Chondrocyte (in vitro differentiated cells): Measurements from ENCODE around the gene FCRL4. TPM values are rescaled to one million over a fixed set of nuclear protein-coding genes. Genes with fewer than 3 reads are reported as not detected.

Source experiments
- DNase-seq: peaks from one replicate; pipeline ENCODE4 v3.0.0; 2021; ENCODE audit warnings: mixed read lengths, low spot score
- H3K27ac Mint-ChIP-seq: one replicate; pipeline ENCODE4 v1.8.0; 2021; ENCODE audit warnings: mild to moderate bottlenecking, moderate library complexity, mixed read lengths; ENCODE audit not compliant: unreplicated experiment
- H3K27me3 Mint-ChIP-seq: 2 replicates; pipeline ENCODE4 v1.8.0; 2021; ENCODE audit warnings: low read depth, mixed read lengths
- H3K36me3 Mint-ChIP-seq: 2 replicates; pipeline ENCODE4 v1.8.0; 2021; ENCODE audit warnings: low read depth, mixed read lengths
- H3K4me1 Mint-ChIP-seq: 2 replicates; pipeline ENCODE4 v1.8.0; 2021; ENCODE audit warnings: low read depth, mild to moderate bottlenecking, mixed read lengths
- H3K4me3 Mint-ChIP-seq: one replicate; pipeline ENCODE4 v1.8.0; 2021; ENCODE audit warnings: mild to moderate bottlenecking, moderate library complexity, mixed read lengths; ENCODE audit not compliant: unreplicated experiment
- H3K9me3 Mint-ChIP-seq: 2 replicates; pipeline ENCODE4 v1.8.0; 2021; ENCODE audit warnings: low read depth, mixed read lengths
- CTCF ChIP-seq: fragments of 200-600 bp; sonication (generic); IDR thresholded peaks from 2 replicates; pipeline ENCODE4 v1.5.0; 2021; ENCODE audit warnings: antibody characterized with exemption, mild to moderate bottlenecking, moderate library complexity
- total RNA-seq: library from RNA; stranded (reverse); gene quantifications from 3 replicates; pipeline ENCODE4 v1.2.1, GENCODE V29; 2021

Gene FCRL4
- total RNA-seq, 1 donor from 2014 or later = not detected

- no peak for DNase-seq
- Mint-ChIP-seq H3K9me3 (no peaks in the 10 kb centered on the region), H3K27me3 (peaks cover 36% of the 10 kb centered on the region), H3K4me1 (no peaks in the 10 kb centered on the region), H3K27ac (no peak overlapping the region), H3K4me3 (no peak overlapping the region), H3K36me3 (no peaks in the 10 kb centered on the region)
- TF ChIP-seq CTCF = peak; percentile 88
Measured at GRCh38 chr1:157580179-157580827, 17.6 kb downstream of the FCRL4 start.

DNA sequence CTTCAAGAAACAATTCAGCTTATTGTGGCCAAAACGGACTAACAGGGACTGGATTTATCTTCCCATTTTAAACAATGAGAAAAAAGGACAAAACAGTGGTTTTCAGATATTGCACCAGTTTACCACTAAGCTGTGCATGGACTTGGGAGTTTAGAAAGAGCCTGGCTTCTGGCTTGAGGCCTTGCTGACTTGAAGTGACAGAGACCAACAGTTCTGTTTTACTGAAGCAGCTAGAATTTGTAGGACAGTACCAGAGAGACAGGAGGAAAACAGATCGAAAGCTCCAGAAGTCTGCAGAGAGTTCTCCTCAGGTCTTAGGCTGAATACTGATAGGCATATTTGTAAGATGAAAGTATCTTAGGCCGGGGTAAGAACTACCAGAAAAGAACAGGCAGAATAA is 20.5 kb downstream of the FCRL4 start:
- H3K4me1 Mint-ChIP-seq = no peaks in the 10 kb centered on the region
- TF ChIP-seq CTCF = no peak
- H3K9me3 Mint-ChIP-seq = no peaks in the 10 kb centered on the region
- no peak for DNase-seq
- no peak overlapping the region for H3K27ac Mint-ChIP-seq
- H3K36me3 Mint-ChIP-seq = no peaks in the 10 kb centered on the region
- H3K4me3 Mint-ChIP-seq = no peak overlapping the region
- H3K27me3 Mint-ChIP-seq = peaks cover 42% of the 10 kb centered on the region

DNA sequence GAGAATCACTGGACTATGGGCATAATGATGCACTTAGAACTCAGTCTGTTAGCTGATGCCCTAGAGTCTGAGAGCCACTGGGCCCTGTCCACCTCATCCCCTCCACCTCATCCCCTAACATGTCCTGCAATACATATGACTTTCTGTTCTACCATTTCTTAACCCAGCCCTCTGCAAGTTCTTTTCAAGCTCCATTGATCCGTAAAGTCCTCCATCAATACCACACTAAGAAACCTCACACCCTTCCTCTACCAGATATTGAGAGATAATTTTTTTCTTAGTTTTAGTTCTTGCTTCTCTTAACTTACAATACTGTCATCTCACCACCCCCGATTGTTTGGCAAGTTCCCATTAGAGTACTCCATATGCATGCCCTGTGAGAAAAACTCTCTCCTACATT is 22.1 kb downstream of the FCRL4 start:
- no peak for DNase-seq
- no peak for TF ChIP-seq CTCF
- H3K27me3 Mint-ChIP-seq = peaks cover 40% of the 10 kb centered on the region
- no peak overlapping the region for H3K4me3 Mint-ChIP-seq
- no peaks in the 10 kb centered on the region for H3K9me3 Mint-ChIP-seq
- no peak overlapping the region for H3K27ac Mint-ChIP-seq
- H3K4me1 Mint-ChIP-seq = no peaks in the 10 kb centered on the region
- H3K36me3 Mint-ChIP-seq = no peaks in the 10 kb centered on the region

- no peaks in the 10 kb centered on the region for H3K36me3 Mint-ChIP-seq
- no peak overlapping the region for H3K27ac Mint-ChIP-seq
- no peak overlapping the region for H3K4me3 Mint-ChIP-seq
- no peak for TF ChIP-seq CTCF
- H3K9me3 Mint-ChIP-seq = no peaks in the 10 kb centered on the region
- no peak for DNase-seq
- no peaks in the 10 kb centered on the region for H3K4me1 Mint-ChIP-seq
- H3K27me3 Mint-ChIP-seq = peaks cover 38% of the 10 kb centered on the region
Measured at GRCh38 chr1:157574836-157575235, 23.0 kb downstream of the FCRL4 start.

GRCh38 chr1:157566484-157567300 is 31.2 kb downstream of the FCRL4 start:
- Mint-ChIP-seq H3K9me3 (no peaks in the 10 kb centered on the region), H3K27ac (no peak overlapping the region), H3K36me3 (no peaks in the 10 kb centered on the region), H3K4me3 (no peak overlapping the region), H3K4me1 (no peaks in the 10 kb centered on the region), H3K27me3 (peaks cover 25% of the 10 kb centered on the region)
- no peak for TF ChIP-seq CTCF
- DNase-seq = no peak
